NT2/D1 (cell line): ENCODE data around the gene TLCD3B.
A peak's percentile ranks its signal among the peaks of the same experiment; 100 is the strongest.

Source experiments
- DNase-seq: peaks from one replicate; pipeline ENCODE4 v3.0.0-alpha.2; 2011; ENCODE audit warnings: low read depth, low spot score
- H3K27me3 ChIP-seq: 2 replicates; pipeline ENCODE4 v1.6.0; 2011; ENCODE audit warnings: mild to moderate bottlenecking; ENCODE audit not compliant: insufficient read length, insufficient read depth
- H3K36me3 ChIP-seq: 2 replicates; pipeline ENCODE4 v1.6.1; 2011; ENCODE audit warnings: mild to moderate bottlenecking, low read length, mixed read lengths; ENCODE audit not compliant: insufficient read depth, insufficient read length
- H3K4me1 ChIP-seq: 2 replicates; pipeline ENCODE4 v1.5.1; 2011; ENCODE audit not compliant: insufficient read depth, insufficient read length
- H3K4me3 ChIP-seq: 2 replicates; pipeline ENCODE4 v1.5.1; 2011; ENCODE audit warnings: low read depth; ENCODE audit not compliant: insufficient read length
- H3K9ac ChIP-seq: 2 replicates; pipeline ENCODE4 v1.6.0; 2011; ENCODE audit warnings: low read depth; ENCODE audit not compliant: insufficient read length
- H3K9me3 ChIP-seq: 2 replicates; pipeline ENCODE4 v1.5.1; 2011; ENCODE audit warnings: mild to moderate bottlenecking, low read length; ENCODE audit not compliant: insufficient read depth
- SUZ12 ChIP-seq: IDR thresholded peaks from 2 replicates; pipeline ENCODE4 v1.6.1; 2011; ENCODE audit not compliant: insufficient read length, insufficient read depth; ENCODE audit errors: extremely low read depth
- YY1 ChIP-seq: IDR thresholded peaks from 2 replicates; pipeline ENCODE4 v1.6.1; 2011; ENCODE audit not compliant: insufficient read length, insufficient read depth
- ZNF274 ChIP-seq: IDR thresholded peaks from 2 replicates; pipeline ENCODE4 v1.6.1; 2011; ENCODE audit warnings: mild to moderate bottlenecking, low read depth, low read length

TLCD3B gene

DNA sequence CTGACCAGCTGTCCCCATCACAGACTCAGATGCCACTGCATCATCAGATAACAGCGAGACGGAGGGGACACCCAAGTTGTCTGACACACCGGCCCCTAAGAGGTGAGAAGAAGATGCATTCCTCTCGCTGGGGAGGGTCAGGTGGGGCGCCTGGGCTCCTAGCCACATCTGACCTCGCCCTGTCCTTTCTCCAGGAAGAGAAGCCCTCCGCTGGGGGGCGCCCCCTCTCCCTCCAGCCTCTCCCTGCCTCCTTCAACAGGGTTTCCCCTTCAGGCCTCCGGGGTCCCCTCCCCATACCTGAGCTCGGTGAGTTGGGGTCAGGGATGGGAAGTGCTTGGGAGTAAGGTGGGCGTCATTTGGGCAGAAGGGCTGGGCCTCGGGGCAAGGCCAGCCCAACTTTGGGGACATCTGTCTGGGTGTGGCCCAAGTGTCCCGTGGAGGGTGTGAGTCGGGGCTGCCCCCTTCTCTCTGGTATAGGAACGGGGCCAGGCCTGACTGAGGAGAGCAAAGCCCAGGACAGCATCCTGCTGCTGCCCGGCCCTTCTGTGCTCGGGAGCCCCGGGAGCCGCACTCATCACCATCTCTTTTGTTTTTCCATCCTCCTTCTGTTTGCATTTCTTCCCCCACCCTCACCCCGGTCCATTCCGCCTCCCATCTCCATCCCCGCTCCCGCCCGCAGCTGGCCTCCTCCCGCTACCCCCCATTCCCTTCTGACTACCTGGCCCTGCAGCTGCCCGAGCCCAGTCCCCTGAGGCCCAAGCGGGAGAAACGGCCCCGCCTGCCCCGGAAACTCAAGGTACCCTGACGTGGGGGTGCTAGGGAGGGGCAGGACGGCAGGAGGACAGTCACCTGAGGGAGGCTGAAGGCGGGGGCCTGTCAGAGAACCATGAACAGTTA, 30.1 kb downstream of the TLCD3B start:
- Histone ChIP-seq H3K4me1 (peaks cover 14% of the 10 kb centered on the region), H3K9ac (no peak overlapping the region), H3K36me3 (peaks cover 85% of the 10 kb centered on the region), H3K27me3 (no peaks in the 10 kb centered on the region), H3K9me3 (no peaks in the 10 kb centered on the region), H3K4me3 (no peak overlapping the region)
- no peak for DNase-seq
- TF ChIP-seq SUZ12 (no peak), ZNF274 (no peak), YY1 (no peak)

DNA sequence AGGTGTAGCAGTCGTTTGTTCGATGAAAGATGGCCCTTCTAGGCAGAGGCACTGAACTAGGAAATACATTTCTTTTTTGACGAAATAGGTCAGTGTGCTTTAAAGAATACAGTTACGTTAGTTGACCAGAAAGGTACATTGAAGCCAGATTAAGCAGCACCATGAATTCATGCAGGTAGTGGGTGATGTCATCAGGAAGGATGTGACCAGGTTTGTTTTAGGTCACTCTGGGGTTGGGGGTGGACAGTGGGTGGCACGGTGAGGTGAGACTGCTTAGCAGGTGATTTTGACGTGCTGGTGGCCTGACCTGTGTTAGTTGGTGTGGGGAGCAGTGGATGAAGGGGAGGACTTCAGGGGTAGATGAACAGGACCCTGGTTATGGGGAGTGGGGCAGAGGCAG, 31.5 kb downstream of the TLCD3B start:
- no peak for DNase-seq
- peaks cover 72% of the 10 kb centered on the region for H3K36me3 ChIP-seq
- TF ChIP-seq ZNF274 = no peak
- no peak for TF ChIP-seq YY1
- no peak for TF ChIP-seq SUZ12
- no peaks in the 10 kb centered on the region for H3K27me3 ChIP-seq
- H3K4me1 ChIP-seq = peaks cover 8% of the 10 kb centered on the region
- no peak overlapping the region for H3K9ac ChIP-seq
- H3K9me3 ChIP-seq = no peaks in the 10 kb centered on the region
- no peak overlapping the region for H3K4me3 ChIP-seq

DNA sequence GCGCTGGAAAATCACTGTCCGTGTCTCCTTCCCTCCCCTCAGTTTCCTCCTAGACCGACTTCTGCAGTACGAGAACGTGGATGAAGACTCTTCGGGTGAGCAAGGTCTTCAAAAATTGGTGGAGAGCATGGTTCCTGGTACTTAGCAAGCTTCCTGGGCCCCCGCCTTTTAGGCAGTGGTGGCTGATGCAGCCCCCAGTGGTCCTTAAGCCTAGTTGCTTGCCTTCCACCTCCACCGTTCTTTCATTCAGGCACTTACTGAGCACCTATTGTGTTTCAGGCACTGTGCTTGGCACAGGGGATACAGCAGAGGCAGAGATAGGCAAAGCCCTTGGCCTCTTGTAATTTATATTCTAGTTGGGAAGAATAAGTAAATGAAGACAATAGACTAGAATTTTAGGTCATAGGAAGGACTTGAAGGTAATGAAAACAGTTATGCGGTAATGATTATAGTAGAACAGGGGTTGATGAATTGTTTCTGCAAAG, 34.3 kb downstream of the TLCD3B start:
- TF ChIP-seq YY1 (no peak), ZNF274 (no peak), SUZ12 (no peak)
- DNase-seq = no peak
- H3K27me3 ChIP-seq = no peaks in the 10 kb centered on the region
- peak overlapping the region; percentile 91 for H3K9ac ChIP-seq
- peaks cover 71% of the 10 kb centered on the region for H3K36me3 ChIP-seq
- no peaks in the 10 kb centered on the region for H3K9me3 ChIP-seq
- H3K4me1 ChIP-seq = peaks cover 14% of the 10 kb centered on the region
- H3K4me3 ChIP-seq = peak overlapping the region; percentile 84

DNA sequence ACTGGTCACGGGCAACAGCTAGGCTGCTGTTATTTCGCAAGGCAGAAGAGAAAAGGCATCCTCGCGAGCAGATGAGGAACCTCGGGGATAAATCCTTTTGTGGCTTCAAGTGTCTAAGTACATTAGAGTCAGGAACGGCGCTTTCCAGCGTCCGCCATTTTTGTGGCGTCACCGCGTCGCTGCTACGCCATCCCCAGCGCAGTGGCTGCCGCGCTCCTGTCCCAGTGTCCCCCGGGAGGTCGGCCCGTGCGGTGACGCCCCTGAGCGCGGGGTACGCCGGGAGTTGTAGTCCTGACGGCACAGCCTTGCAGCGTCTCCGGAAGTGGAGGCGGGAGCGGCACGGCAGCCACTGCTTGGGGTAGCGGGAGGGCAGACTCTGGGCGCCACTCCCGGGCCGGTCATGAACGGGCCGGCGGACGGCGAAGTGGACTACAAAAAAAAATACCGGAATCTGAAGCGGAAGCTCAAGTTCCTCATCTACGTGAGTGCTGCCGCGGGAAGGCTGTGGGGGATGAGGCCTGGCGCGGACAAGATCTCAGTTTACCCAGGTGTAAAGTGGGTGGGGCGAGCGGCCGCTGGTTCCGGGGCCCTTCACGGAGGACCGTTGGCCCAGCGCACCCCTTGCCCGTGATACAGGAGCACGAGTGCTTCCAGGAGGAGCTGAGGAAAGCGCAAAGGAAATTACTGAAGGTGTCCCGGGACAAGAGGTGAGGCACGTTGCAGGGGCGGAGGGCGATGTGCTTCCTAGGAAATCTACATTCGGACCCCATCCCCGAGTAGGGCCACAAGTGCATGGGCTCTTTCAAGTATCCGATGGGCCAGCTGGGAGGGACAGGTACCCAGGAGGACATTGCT, 34.9 kb downstream of the TLCD3B start, which contains the start of gene INO80E:
TSS of gene INO80E (plus strand) at position 331 of the 855 bp plus-strand sequence. CDS start at position 401, 70 bp downstream.
- Histone ChIP-seq H3K4me1 (peaks cover 14% of the 10 kb centered on the region), H3K27me3 (no peaks in the 10 kb centered on the region), H3K9ac (peak within 1 kb of the TSS; percentile 97), H3K36me3 (peaks cover 71% of the 10 kb centered on the region), H3K9me3 (no peaks in the 10 kb centered on the region), H3K4me3 (peak within 1 kb of the TSS; percentile 84)
- TF ChIP-seq YY1 (peak; percentile 92), ZNF274 (no peak)
- peak; percentile 97 for DNase-seq

DNA sequence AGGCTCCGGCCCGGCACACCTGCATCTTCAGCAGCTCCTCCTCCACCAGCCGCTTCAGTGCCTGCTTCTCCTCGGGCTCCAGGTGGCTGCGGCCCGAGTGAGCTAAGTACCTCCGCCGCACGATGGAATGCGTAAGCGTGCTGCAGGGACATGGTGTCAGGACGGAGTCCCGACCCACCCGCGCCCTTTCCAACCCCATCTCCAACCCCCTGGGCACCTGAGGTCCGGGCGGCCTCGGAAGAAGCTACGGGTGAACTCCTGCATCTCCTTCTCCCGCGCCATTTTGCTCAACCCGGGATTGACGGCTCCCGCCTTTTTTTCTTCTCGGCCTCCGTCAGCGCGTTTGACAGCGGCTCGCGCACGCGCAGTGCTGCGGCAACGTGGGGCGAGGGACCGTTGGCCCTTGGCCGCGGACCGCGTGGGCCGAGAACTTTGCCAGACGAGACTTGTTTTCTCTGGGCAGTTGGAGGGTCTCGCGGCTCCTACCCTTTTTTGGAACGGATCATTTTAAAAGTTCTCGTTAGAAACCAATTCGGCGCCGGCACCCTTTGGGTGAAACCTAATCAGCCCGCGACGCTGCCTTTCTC, 35.7 kb downstream of the TLCD3B start, which contains the start of gene HIRIP3:
TSS of gene HIRIP3 (minus strand) at position 294 of the 587 bp plus-strand sequence. CDS start at position 282, 12 bp downstream.
- Histone ChIP-seq H3K4me1 (peaks cover 14% of the 10 kb centered on the region), H3K36me3 (peaks cover 69% of the 10 kb centered on the region), H3K9me3 (no peaks in the 10 kb centered on the region), H3K27me3 (no peaks in the 10 kb centered on the region), H3K4me3 (peak within 1 kb of the TSS; percentile 84), H3K9ac (peak within 1 kb of the TSS; percentile 97)
- TF ChIP-seq SUZ12 = no peak
- peak; percentile 36 for TF ChIP-seq YY1
- TF ChIP-seq ZNF274 = no peak
- DNase-seq = peak; percentile 59

DNA sequence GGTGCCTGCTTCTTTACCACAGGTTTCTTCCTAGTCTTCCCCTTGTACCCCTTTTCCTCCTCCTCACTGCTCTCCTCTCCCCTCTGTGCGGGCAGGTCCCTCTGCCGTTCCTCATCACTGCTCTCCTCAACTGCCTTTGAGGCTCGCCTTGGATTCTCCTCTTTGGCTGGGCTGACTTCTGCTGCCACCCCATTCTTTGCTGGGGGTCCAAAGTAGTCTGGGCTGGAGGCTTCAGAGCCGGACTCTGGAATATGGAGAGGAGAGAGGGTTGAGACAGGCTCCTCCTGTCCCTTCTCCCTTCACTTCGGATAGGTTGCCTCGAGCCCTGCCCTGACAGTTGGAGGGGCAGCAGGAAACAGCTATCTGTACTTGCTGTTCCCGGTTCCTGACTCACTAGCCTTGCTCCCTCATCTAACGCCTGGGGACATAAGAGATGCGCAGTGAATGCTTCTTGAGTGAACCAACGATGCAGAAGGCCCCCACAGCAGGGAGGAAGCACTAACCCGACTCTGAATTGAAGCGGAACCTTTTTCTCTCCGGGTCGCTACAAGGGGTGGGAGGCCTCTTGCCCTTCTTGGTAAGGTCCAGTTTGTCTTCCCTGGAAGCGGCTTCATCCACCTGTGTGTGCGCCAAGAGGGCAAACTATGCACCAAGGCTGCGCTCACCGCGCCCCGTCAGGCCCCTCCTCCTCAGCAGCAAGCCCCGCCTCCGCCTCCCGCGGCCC, 36.3 kb downstream of the TLCD3B start:
- H3K27me3 ChIP-seq = no peaks in the 10 kb centered on the region
- H3K9me3 ChIP-seq = no peaks in the 10 kb centered on the region
- no peak for DNase-seq
- peak overlapping the region; percentile 84 for H3K4me3 ChIP-seq
- peaks cover 62% of the 10 kb centered on the region for H3K36me3 ChIP-seq
- peaks cover 14% of the 10 kb centered on the region for H3K4me1 ChIP-seq
- no peak for TF ChIP-seq SUZ12
- no peak for TF ChIP-seq YY1
- no peak for TF ChIP-seq ZNF274
- peak overlapping the region; percentile 97 for H3K9ac ChIP-seq
